NCI-H524 (cell line): Measurements from ENCODE around the gene OSBPL5.

ENCODE experiments used
- DNase-seq, 2 experiments: peaks; one replicate each; lab custom pipeline; 2025; lab: John Stamatoyannopoulos, UW

The OSBPL5 gene

GRCh38 chr11:3148255-3148989 lies 16.7 kb downstream of the OSBPL5 start:
- no peak for DNase-seq

- no peak for DNase-seq
Observed at GRCh38 chr11:3147626-3148025, 17.5 kb downstream of the OSBPL5 start.

GRCh38 chr11:3147257-3147619 lies 17.9 kb downstream of the OSBPL5 start:
- no peak for DNase-seq

- DNase-seq: no peak
Observed at GRCh38 chr11:3146612-3147256, 18.4 kb downstream of the OSBPL5 start.

- DNase-seq: no peak
Observed at GRCh38 chr11:3145206-3145520, 19.9 kb downstream of the OSBPL5 start.

- DNase-seq: no peak
Observed at GRCh38 chr11:3144296-3145205, 20.6 kb downstream of the OSBPL5 start.

GRCh38 chr11:3143136-3143880 lies 21.8 kb downstream of the OSBPL5 start:
- no peak for DNase-seq

- DNase-seq: no peak
Observed at GRCh38 chr11:3140291-3140603, 24.9 kb downstream of the OSBPL5 start.

GRCh38 chr11:3139481-3140290 lies 25.4 kb downstream of the OSBPL5 start:
- DNase-seq: no peak

- DNase-seq: no peak
Observed at GRCh38 chr11:3139086-3139440, 26.0 kb downstream of the OSBPL5 start.

- DNase-seq: peak in 1 of 2 experiments; percentile 37
Observed at GRCh38 chr11:3138178-3139085, 26.7 kb downstream of the OSBPL5 start.

- DNase-seq: no peak
Observed at GRCh38 chr11:3137486-3138177, 27.5 kb downstream of the OSBPL5 start.

GRCh38 chr11:3136546-3137455 lies 28.3 kb downstream of the OSBPL5 start:
- peak in 1 of 2 experiments; percentile 37 for DNase-seq

GRCh38 chr11:3135481-3136440 lies 29.3 kb downstream of the OSBPL5 start:
- peak; percentile 30 to 68 for DNase-seq

GRCh38 chr11:3134651-3135480 lies 30.2 kb downstream of the OSBPL5 start:
- no peak for DNase-seq

GRCh38 chr11:3134218-3134621 lies 30.9 kb downstream of the OSBPL5 start:
- no peak for DNase-seq
